ENCODE data around the gene DTWD1. TPM values are rescaled to one million over a fixed set of nuclear protein-coding genes. Genes with fewer than 3 reads are reported as not detected.
"Not testable (repeated sequence)": the region's sequence is repeated elsewhere in the genome, so short reads cannot be mapped to it uniquely, and the experiment has no call there.

The DTWD1 gene
- total RNA-seq, 1 donor: 47.0 TPM

GRCh38 chr15:49610157-49610918, 10.5 kb upstream of the DTWD1 start:
- H3K4me3 ChIP-seq (ENCODE audit: low read depth, low read length): no peak overlapping the region
- TF ChIP-seq CTCF (IDR thresholded peaks at IDR 0.05; ENCODE audit: insufficient read depth, low read length): no peak
- no peak for DNase-seq (ENCODE audit: low read depth)

GRCh38 chr15:49612240-49612639, 8.6 kb upstream of the DTWD1 start:
- H3K4me3 ChIP-seq (ENCODE audit: low read depth, low read length); DNase-seq (ENCODE audit: low read depth): not testable (repeated sequence)

- TF ChIP-seq CTCF (IDR thresholded peaks at IDR 0.05; ENCODE audit: insufficient read depth, low read length): no peak
- no peak for DNase-seq (ENCODE audit: low read depth)
- H3K4me3 ChIP-seq (ENCODE audit: low read depth, low read length): no peak overlapping the region
These were observed 1.6 kb upstream of the DTWD1 start for GRCh38 chr15:49619226-49619625.

- TF ChIP-seq CTCF (IDR thresholded peaks at IDR 0.05; ENCODE audit: insufficient read depth, low read length): peak; percentile 36
- peak overlapping the region; percentile 68 for H3K4me3 ChIP-seq (ENCODE audit: low read depth, low read length)
- DNase-seq (ENCODE audit: low read depth): peak; percentile 87
These were observed 649 bp upstream of the DTWD1 start for GRCh38 chr15:49620199-49620598.

GRCh38 chr15:49621401-49621811, 558 bp downstream of the DTWD1 start:
- peak; percentile 49 for DNase-seq (ENCODE audit: low read depth)
- peak overlapping the region; percentile 81 for H3K4me3 ChIP-seq (ENCODE audit: low read depth, low read length)
- no peak for TF ChIP-seq CTCF (IDR thresholded peaks at IDR 0.05; ENCODE audit: insufficient read depth, low read length)

- DNase-seq (ENCODE audit: low read depth): peak; percentile 54
- TF ChIP-seq CTCF (IDR thresholded peaks at IDR 0.05; ENCODE audit: insufficient read depth, low read length): no peak
- H3K4me3 ChIP-seq (ENCODE audit: low read depth, low read length): peak overlapping the region; percentile 81
These were observed 1.0 kb downstream of the DTWD1 start for GRCh38 chr15:49621887-49622286.

GRCh38 chr15:49622561-49622960, 1.7 kb downstream of the DTWD1 start:
- TF ChIP-seq CTCF (IDR thresholded peaks at IDR 0.05; ENCODE audit: insufficient read depth, low read length): no peak
- peak; percentile 54 for DNase-seq (ENCODE audit: low read depth)
- H3K4me3 ChIP-seq (ENCODE audit: low read depth, low read length): peak overlapping the region; percentile 81

Measured in fibroblast of the aortic adventitia (primary cell).